Measurements from ENCODE around the gene UNC5C. TPM values are rescaled to one million over a fixed set of nuclear protein-coding genes. Genes with fewer than 3 reads are reported as not detected.

The UNC5C gene
- total and polyA plus RNA-seq, 2 experiments from 2014 or later = 3.5 to 16.0 TPM

- TF ChIP-seq, protein P1, sequence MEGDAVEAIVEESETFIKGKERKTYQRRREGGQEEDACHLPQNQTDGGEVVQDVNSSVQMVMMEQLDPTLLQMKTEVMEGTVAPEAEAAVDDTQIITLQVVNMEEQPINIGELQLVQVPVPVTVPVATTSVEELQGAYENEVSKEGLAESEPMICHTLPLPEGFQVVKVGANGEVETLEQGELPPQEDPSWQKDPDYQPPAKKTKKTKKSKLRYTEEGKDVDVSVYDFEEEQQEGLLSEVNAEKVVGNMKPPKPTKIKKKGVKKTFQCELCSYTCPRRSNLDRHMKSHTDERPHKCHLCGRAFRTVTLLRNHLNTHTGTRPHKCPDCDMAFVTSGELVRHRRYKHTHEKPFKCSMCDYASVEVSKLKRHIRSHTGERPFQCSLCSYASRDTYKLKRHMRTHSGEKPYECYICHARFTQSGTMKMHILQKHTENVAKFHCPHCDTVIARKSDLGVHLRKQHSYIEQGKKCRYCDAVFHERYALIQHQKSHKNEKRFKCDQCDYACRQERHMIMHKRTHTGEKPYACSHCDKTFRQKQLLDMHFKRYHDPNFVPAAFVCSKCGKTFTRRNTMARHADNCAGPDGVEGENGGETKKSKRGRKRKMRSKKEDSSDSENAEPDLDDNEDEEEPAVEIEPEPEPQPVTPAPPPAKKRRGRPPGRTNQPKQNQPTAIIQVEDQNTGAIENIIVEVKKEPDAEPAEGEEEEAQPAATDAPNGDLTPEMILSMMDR (IDR thresholded peaks at IDR 0.05; ENCODE audit: poor library complexity) = no peak
- TF ChIP-seq EZH2phosphoT487 (IDR thresholded peaks at IDR 0.05; ENCODE audit: low read depth, severe bottlenecking, unreplicated experiment) = no peak
- TF ChIP-seq EZH2 (IDR thresholded peaks at IDR 0.05; ENCODE audit: borderline replicate concordance) = no peak
- no peak overlapping the region for H3K4me2 ChIP-seq
- no peaks in the 10 kb centered on the region for H3K9me2 ChIP-seq (replicated peaks; ENCODE audit: insufficient read depth)
- no peaks in the 10 kb centered on the region for H3K27me3 ChIP-seq
- no peak for DNase-seq (ENCODE audit: low spot score)
- no peak overlapping the region for H3K4me3 ChIP-seq
- H3K4me1 ChIP-seq (ENCODE audit: insufficient read depth) = no peaks in the 10 kb centered on the region
- no peak overlapping the region for H3K27ac ChIP-seq
- no peaks in the 10 kb centered on the region for H3K9me3 ChIP-seq (ENCODE audit: low read depth)
- H3K79me2 ChIP-seq = no peaks in the 10 kb centered on the region
- 71% methylated on average over 2 of the region's 2 CpGs for WGBS (ENCODE audit: low lambda C conversion rate, missing lambda C conversion rate)
- H3K36me3 ChIP-seq (replicated peaks; ENCODE audit: insufficient read depth, low read depth) = no peaks in the 10 kb centered on the region
- no peak overlapping the region for H2AFZ ChIP-seq
- H4K20me1 ChIP-seq (ENCODE audit: insufficient read depth, poor library complexity, severe bottlenecking) = no peaks in the 10 kb centered on the region
Measured at GRCh38 chr4:95505151-95505550, 43.6 kb downstream of the UNC5C start.

DNA sequence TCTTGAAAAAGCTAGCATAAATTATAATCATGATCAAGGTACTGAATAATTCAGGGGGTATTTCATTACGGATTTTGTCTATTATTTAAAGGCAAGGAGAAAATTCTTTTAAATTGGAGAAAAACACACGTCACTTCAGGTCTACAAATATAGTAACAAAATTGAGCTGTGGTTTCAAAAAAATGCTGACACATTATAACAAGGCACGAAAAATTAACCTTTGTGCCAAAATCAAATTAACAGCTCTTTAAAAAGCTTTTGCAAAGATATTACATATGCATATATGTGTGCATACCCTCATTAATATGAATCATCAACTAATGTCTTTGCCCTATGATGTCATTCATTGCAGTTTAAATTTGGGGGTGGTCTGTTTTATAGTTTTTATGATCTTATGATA, 44.3 kb downstream of the UNC5C start:
- no peaks in the 10 kb centered on the region for H4K20me1 ChIP-seq (ENCODE audit: insufficient read depth, poor library complexity, severe bottlenecking)
- no peak overlapping the region for H3K27ac ChIP-seq
- no peak overlapping the region for H3K4me2 ChIP-seq
- no peaks in the 10 kb centered on the region for H3K79me2 ChIP-seq
- H3K4me1 ChIP-seq (ENCODE audit: insufficient read depth) = no peaks in the 10 kb centered on the region
- no peaks in the 10 kb centered on the region for H3K9me3 ChIP-seq (ENCODE audit: low read depth)
- WGBS (ENCODE audit: low lambda C conversion rate, missing lambda C conversion rate) = 95% methylated on average over 3 of the region's 3 CpGs
- no peak for DNase-seq (ENCODE audit: low spot score)
- no peaks in the 10 kb centered on the region for H3K9me2 ChIP-seq (replicated peaks; ENCODE audit: insufficient read depth)
- no peaks in the 10 kb centered on the region for H3K36me3 ChIP-seq (replicated peaks; ENCODE audit: insufficient read depth, low read depth)
- no peak overlapping the region for H2AFZ ChIP-seq
- H3K4me3 ChIP-seq = no peak overlapping the region
- TF ChIP-seq EZH2phosphoT487 (IDR thresholded peaks at IDR 0.05; ENCODE audit: low read depth, severe bottlenecking, unreplicated experiment) = no peak
- TF ChIP-seq, protein P1 (IDR thresholded peaks at IDR 0.05; ENCODE audit: poor library complexity) = no peak
- TF ChIP-seq EZH2 (IDR thresholded peaks at IDR 0.05; ENCODE audit: borderline replicate concordance) = no peak
- no peaks in the 10 kb centered on the region for H3K27me3 ChIP-seq

- Histone ChIP-seq H3K4me3 (no peak overlapping the region), H3K36me3 (replicated peaks; ENCODE audit: insufficient read depth, low read depth) (no peaks in the 10 kb centered on the region), H3K27me3 (no peaks in the 10 kb centered on the region), H3K4me1 (ENCODE audit: insufficient read depth) (no peaks in the 10 kb centered on the region), H2AFZ (no peak overlapping the region), H3K4me2 (no peak overlapping the region), H3K27ac (no peak overlapping the region), H3K9me3 (ENCODE audit: low read depth) (no peaks in the 10 kb centered on the region), H3K79me2 (no peaks in the 10 kb centered on the region), H3K9me2 (replicated peaks; ENCODE audit: insufficient read depth) (no peaks in the 10 kb centered on the region), H4K20me1 (ENCODE audit: insufficient read depth, poor library complexity, severe bottlenecking) (no peaks in the 10 kb centered on the region)
- DNase-seq (ENCODE audit: low spot score) = no peak
- TF ChIP-seq EZH2 (IDR thresholded peaks at IDR 0.05; ENCODE audit: borderline replicate concordance) (no peak), EZH2phosphoT487 (IDR thresholded peaks at IDR 0.05; ENCODE audit: low read depth, severe bottlenecking, unreplicated experiment) (no peak)
- TF ChIP-seq, protein P1 (IDR thresholded peaks at IDR 0.05; ENCODE audit: poor library complexity) = no peak
- 69% methylated on average over 1 of the region's 1 CpG for WGBS (ENCODE audit: low lambda C conversion rate, missing lambda C conversion rate)
Measured at GRCh38 chr4:95500361-95500760, 48.4 kb downstream of the UNC5C start.

DNA sequence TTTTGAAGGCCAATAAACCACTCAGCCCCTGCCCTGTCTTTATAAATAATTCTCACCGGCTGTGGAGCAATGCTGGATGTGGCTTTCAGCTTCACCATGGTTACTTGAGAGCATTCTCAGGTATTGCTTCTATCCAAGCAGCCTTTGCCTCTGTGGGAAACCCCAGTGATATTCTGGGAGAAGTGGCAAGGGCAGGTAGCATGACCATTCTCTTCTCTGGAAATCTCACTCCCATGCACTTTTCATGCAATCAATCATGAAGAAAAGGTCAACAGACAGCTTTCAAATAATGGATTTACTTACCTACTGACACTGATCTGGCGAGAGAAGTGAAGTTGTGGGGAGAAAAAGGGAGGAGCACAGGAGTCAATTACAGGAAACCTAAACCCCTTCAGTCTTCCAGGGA, 49.5 kb downstream of the UNC5C start:
- no peak overlapping the region for H3K4me2 ChIP-seq
- H3K79me2 ChIP-seq = no peaks in the 10 kb centered on the region
- TF ChIP-seq EZH2phosphoT487 (IDR thresholded peaks at IDR 0.05; ENCODE audit: low read depth, severe bottlenecking, unreplicated experiment) (no peak), EZH2 (IDR thresholded peaks at IDR 0.05; ENCODE audit: borderline replicate concordance) (no peak)
- TF ChIP-seq, protein P1 (IDR thresholded peaks at IDR 0.05; ENCODE audit: poor library complexity) = no peak
- no peaks in the 10 kb centered on the region for H4K20me1 ChIP-seq (ENCODE audit: insufficient read depth, poor library complexity, severe bottlenecking)
- no peaks in the 10 kb centered on the region for H3K4me1 ChIP-seq (ENCODE audit: insufficient read depth)
- DNase-seq (ENCODE audit: low spot score) = no peak
- H3K27ac ChIP-seq = no peak overlapping the region
- H2AFZ ChIP-seq = no peak overlapping the region
- 64% methylated on average over 2 of the region's 2 CpGs for WGBS (ENCODE audit: low lambda C conversion rate, missing lambda C conversion rate)
- H3K36me3 ChIP-seq (replicated peaks; ENCODE audit: insufficient read depth, low read depth) = no peaks in the 10 kb centered on the region
- no peaks in the 10 kb centered on the region for H3K27me3 ChIP-seq
- H3K9me3 ChIP-seq (ENCODE audit: low read depth) = no peaks in the 10 kb centered on the region
- no peak overlapping the region for H3K4me3 ChIP-seq
- H3K9me2 ChIP-seq (replicated peaks; ENCODE audit: insufficient read depth) = no peaks in the 10 kb centered on the region

All from hepatocyte (in vitro differentiated cells).